Femur (tissue), 1 donor: Measurements from ENCODE around the gene SCUBE2.
"Not testable (repeated sequence)": the region's sequence is repeated elsewhere in the genome, so short reads cannot be mapped to it uniquely, and the experiment has no call there.

Experiments used
- DNase-seq: peaks from one replicate; pipeline ENCODE4 v3.0.0-alpha.2; 2017

SCUBE2 gene

GRCh38 chr11:9003573-9004182, 87.7 kb downstream of the SCUBE2 start, which contains the start of gene NRIP3:
TSS of gene NRIP3 (minus strand) at chr11:9004001. CDS start at chr11:9003935, 66 bp downstream.
- peak; percentile 84 for DNase-seq

DNA sequence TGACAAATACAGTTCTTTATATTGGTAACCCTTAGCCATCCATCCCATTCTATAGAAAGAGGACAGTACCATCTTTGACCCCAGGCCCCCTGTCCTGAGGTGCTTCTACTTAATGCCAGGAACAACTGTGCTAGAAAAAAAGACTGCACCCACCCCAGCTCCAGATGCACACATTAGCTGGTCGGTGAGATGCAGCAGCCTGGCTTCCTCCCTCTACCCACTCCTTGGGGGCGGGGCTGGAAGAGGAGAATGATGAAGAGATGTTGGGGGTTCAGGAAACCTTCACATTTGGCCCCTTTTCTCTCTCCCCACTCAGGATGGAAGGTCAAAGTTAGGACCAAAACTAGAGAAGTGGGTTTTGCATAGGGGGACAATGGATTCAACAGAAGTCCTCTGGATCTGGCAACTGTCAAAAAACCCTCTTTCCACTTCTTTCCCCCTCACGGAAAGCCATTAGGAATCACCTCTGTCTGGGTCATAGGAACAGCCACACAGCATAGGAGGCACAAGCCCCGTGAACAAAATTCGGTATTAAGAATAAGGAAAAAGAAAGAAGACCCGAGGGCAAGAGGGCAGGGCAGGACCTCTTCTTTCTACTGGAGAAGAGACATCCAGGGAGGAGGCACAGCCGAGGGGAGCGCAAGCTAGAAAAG, 88.4 kb downstream of the SCUBE2 start:
- no peak for DNase-seq

- DNase-seq: no peak
Observed at GRCh38 chr11:9001736-9002135, 89.7 kb downstream of the SCUBE2 start.

DNA sequence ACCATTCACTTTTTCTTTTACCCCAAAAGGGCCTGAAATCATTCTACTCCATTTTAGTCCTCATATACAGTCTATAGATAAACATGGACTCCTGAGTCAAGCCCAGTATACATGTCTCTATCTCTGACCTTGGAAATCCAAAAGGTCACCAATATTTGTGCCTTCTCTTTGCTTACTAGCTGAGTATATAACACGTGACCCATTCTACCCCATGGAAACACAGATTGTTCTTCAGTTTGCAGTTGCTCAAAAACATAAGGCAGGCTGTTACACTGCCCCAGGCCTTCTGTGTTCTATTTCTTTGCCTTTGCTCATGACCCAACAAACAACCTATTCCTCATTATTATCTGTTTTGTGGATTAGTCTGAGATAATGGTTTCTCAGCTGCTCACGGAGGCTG, 93.4 kb downstream of the SCUBE2 start:
- DNase-seq: no peak

DNA sequence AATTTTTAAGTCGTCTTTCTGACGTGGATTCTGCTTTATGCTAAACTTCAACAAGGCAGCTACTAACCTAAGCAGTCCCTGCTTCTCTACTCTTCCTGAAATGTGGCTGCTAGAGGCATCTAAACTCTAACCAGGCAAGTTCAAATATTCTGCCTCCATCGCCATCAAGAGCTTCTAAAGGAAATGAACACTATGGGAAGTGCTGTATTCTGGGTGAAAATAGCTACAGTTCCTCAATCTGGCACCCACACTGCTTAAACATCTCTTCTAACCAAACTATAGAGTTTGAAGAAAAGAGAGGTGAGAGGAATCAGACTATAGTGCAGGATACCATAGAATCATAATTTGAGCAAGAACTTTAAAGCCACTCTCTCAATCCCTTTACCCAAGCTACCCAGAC, 93.9 kb downstream of the SCUBE2 start:
- no peak for DNase-seq

DNA sequence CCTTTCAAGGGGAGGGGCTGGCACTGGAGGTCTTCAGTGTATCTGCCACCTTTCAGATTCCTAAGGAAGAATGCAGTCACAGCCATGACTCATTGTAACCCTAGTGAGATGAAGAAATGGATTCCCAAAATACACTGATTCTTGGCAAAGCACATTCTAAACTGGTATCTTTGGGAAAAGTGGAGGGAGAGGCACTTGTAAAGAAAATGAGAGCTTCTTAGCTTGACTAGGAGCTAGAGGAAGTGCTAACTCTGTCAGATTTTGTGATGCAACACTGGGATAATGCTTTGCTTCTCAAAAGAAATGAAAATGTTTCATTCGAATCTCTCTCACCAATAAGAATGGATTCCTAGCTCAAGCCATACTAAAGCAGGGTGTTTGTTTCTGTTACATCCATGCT, 101.9 kb downstream of the SCUBE2 start:
- no peak for DNase-seq

GRCh38 chr11:8988329-8989234, 102.8 kb downstream of the SCUBE2 start:
- DNase-seq: no peak

DNA sequence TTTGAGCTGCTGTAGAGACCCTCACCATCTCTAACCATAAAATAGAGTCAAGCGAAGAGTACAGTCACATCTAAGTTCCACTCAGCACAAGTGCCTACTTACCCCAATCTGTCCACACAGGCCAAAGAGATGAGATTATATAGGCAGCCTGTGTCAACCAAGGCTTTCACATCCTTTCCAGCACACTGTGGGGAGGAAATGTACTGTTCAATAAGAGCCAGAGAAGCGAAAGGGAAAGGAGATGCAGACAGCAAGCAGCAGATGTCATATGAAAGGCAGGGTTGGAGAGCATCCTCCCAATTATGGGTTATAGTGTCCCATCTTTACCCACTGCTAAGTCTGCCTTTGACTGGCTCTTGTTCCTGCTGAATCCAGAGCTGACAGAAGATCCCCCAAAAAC, 104.0 kb downstream of the SCUBE2 start:
- DNase-seq: no peak

DNA sequence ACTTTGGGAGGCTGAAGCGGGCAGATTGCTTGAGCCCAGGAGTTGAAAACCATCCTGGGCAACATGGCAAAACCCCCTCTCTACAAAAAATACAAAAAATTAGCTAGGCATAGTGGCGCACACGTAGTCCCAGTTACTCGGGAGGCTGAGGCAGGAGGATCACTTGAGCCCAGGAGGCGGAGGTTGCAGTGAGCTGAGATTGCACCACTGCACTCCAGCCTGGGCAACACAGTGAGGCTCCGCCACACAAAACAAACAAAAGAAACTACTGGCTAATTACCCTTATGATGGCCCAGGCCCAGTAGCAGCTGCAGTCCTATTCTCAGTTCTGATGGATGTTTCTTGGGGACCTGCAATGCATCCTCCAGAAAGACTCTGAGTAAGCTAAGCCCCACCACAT, 104.6 kb downstream of the SCUBE2 start:
- DNase-seq: not testable (repeated sequence)

- DNase-seq: no peak
Observed at GRCh38 chr11:8985462-8985861, 105.9 kb downstream of the SCUBE2 start.

DNA sequence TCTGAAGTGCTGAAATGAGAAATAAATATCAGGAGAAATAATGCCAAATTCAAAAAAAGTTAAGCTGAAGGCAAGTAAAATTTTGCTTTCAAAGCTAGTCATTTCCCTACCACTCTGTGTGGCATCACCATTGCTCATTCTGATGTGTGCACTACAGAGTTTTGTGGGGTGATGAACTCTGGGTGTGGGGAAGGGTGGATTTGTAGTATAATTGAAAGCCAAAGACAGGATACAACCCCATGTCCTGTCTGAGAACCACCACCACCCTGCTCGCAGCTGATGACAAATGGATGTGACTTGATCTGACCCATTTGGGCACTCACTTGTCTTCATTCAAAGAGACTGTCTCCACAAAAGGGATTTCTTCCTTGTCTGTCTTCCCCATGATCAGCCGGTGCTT, 107.8 kb downstream of the SCUBE2 start:
- DNase-seq: no peak

DNA sequence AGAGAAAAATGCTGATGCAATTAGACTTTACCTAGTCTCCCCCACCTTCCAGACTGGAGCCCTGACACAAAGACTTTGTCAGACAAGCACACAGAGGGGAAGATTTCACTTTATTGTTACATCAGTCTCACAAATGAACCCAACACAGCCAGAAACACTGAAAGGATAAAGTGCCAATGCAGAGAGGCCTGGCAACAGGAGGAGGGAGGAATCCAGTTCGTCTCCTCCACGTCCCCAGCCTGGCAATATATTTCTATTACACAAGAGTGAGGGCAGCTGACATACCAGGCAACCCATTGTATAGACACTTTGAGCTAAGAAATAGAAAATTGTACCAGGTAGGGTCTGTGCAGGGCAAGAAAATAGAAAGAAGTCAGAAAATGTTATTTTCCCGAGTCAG, 110.9 kb downstream of the SCUBE2 start:
- no peak for DNase-seq

DNA sequence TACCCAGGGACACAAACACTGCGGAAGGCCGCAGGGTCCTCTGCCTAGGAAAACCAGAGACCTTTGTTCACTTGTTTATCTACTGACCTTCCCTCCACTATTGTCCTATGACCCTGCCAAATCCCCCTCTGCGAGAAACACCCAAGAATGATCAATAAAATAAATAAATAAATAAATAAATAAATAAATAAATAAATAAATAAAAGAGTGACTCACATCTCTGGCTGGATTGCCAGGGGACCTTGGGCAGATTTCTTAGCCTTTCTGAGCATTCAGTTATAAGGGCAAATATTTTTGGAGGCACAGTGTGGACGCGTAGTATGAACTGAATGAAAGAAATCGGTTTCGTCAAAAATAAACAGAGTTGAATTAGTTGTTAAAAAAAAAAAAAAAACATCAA, 112.0 kb downstream of the SCUBE2 start:
- DNase-seq: not testable (repeated sequence)

- DNase-seq: no peak
Observed at GRCh38 chr11:8973121-8973520, 118.3 kb downstream of the SCUBE2 start.

DNA sequence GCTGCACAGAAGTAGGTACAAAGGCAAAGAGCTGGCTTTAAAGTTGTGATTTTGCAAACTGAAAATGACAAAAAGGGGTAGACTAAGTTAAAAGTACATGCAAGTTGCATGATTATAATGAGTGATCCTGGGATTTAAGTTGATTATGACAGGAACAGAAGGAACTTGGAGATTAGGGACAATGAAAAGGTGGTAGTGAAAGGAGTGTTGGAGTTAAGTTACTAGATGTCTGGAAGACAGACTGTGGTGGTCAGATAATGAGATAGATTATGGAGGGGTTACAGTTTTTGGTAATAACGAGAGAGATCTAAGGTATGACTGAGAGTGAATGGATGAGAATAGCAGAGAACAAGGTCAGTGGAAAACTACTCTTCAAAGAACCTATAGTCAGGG, 119.5 kb downstream of the SCUBE2 start:
- DNase-seq: no peak

- no peak for DNase-seq
Observed at GRCh38 chr11:8971196-8971923, 120.0 kb downstream of the SCUBE2 start.
